Suprapubic skin (tissue), 4 donors: ENCODE data around the gene OSTF1. TPM values are rescaled to one million over a fixed set of nuclear protein-coding genes. Genes with fewer than 3 reads are reported as not detected.

Experiments
- DNase-seq, 2 donors: peaks; one replicate each; pipeline ENCODE4 v3.0.0-alpha.2; 2019; ENCODE audit warnings: low spot score in 2 of 2
- H3K27ac ChIP-seq: fragments of 200-600 bp; sonication (generic); one replicate; pipeline ENCODE4 v1.5.1; 2019
- H3K27me3 ChIP-seq: fragments of 200-600 bp; sonication (generic); one replicate; pipeline ENCODE4 v1.5.1; 2019
- H3K36me3 ChIP-seq: fragments of 200-600 bp; sonication (generic); one replicate; pipeline ENCODE4 v1.5.1; 2019
- H3K4me1 ChIP-seq: fragments of 200-600 bp; sonication (generic); one replicate; pipeline ENCODE4 v1.5.1; 2019
- H3K4me3 ChIP-seq: fragments of 200-600 bp; sonication (generic); one replicate; pipeline ENCODE4 v1.5.1; 2019; ENCODE audit warnings: mild to moderate bottlenecking
- H3K9me3 ChIP-seq: fragments of 200-600 bp; sonication (generic); one replicate; pipeline ENCODE4 v1.5.1; 2019
- CTCF ChIP-seq, 2 donors: fragments of 200-600 bp in 1 of 2; fragments of 450-650 bp in 1 of 2; sonication (generic) in 1 of 2; IDR thresholded peaks; one replicate each; pipeline ENCODE4 v1.5.1; 2016 to 2019; ENCODE audit warnings: antibody characterized with exemption in 2 of 2, mild to moderate bottlenecking in 1 of 2, moderate library complexity in 1 of 2
- EP300 ChIP-seq: sonication (generic); formaldehyde crosslinking; IDR thresholded peaks from one replicate; pipeline ENCODE4 v1.6.1; 2017; ENCODE audit warnings: antibody characterized with exemption
- POLR2A ChIP-seq, 2 donors: fragments of 450-650 bp; IDR thresholded peaks; one replicate each; pipeline ENCODE4 v1.6.1; 2017; ENCODE audit warnings: antibody characterized with exemption in 2 of 2, mild to moderate bottlenecking in 2 of 2, moderate library complexity in 2 of 2
- POLR2AphosphoS5 ChIP-seq, 3 donors: sonication (generic); formaldehyde crosslinking; IDR thresholded peaks; one replicate each; pipeline ENCODE4 v1.6.1; 2017; ENCODE audit warnings: antibody characterized with exemption in 3 of 3
- WGBS: methylation state at CpG from one replicate; pipeline ENCODE4 v1.1.5; 2018; 5-methylcytosine and 5-hydroxymethylcytosine counted together
- total RNA-seq, 4 donors: library from RNA; depleted of rRNA; stranded (reverse); fragments of >200 nt; gene quantifications; one replicate each; pipeline ENCODE4 v1.1.0, GENCODE V29; 2016

OSTF1 gene
- total RNA-seq, 4 donors from 2014 or later, result 32.3 to 46.3 (median 44.3) TPM

- Histone ChIP-seq H3K27ac (no peak overlapping the region), H3K36me3 (peaks cover 26% of the 10 kb centered on the region), H3K4me3 (no peak overlapping the region), H3K9me3 (no peaks in the 10 kb centered on the region), H3K4me1 (no peaks in the 10 kb centered on the region), H3K27me3 (no peaks in the 10 kb centered on the region)
- no peak for TF ChIP-seq CTCF (IDR thresholded peaks at IDR 0.05)
- TF ChIP-seq POLR2AphosphoS5 (IDR thresholded peaks at IDR 0.05), result no peak
- TF ChIP-seq EP300, result no peak
- no peak for TF ChIP-seq POLR2A (IDR thresholded peaks at IDR 0.05)
- no peak for DNase-seq
- WGBS, result 100% methylated on average over 1 of the region's 1 CpG
Measured at GRCh38 chr9:75156858-75157257, 68.5 kb downstream of the OSTF1 start.

GRCh38 chr9:75161116-75161857 lies 73.0 kb downstream of the OSTF1 start:
- WGBS, result 73% methylated on average over 2 of the region's 2 CpGs
- Histone ChIP-seq H3K4me3 (no peak overlapping the region), H3K27me3 (no peaks in the 10 kb centered on the region), H3K27ac (no peak overlapping the region), H3K36me3 (peaks cover 36% of the 10 kb centered on the region), H3K4me1 (no peaks in the 10 kb centered on the region), H3K9me3 (peaks cover 6% of the 10 kb centered on the region)
- no peak for TF ChIP-seq POLR2AphosphoS5 (IDR thresholded peaks at IDR 0.05)
- TF ChIP-seq POLR2A (IDR thresholded peaks at IDR 0.05), result no peak
- no peak for TF ChIP-seq CTCF (IDR thresholded peaks at IDR 0.05)
- no peak for TF ChIP-seq EP300
- DNase-seq, result no peak

- 98% methylated on average over 5 of the region's 5 CpGs for WGBS
- peaks cover 44% of the 10 kb centered on the region for H3K36me3 ChIP-seq
Measured at GRCh38 chr9:75163764-75164163, 75.5 kb downstream of the OSTF1 start.

DNA sequence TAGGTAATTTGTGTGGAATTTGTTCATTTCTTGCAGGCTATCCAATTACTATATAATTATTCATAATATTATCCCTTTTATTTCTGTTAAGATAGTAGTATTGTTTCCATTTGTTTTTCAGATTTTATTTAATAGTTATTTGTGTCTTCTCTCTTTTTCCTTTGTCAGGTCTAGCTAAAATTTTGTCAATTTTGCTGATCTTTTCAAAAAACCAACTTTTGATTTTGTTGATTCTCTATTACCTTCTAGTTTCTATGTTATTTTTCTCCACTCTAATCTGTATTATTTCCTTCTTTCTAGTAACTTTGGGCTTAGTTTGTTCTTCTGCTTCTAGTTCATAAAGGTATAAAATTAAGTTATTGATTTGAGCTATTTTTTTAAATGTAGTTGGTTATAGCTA lies 76.3 kb downstream of the OSTF1 start:
- Histone ChIP-seq H3K36me3 (peaks cover 48% of the 10 kb centered on the region), H3K4me1 (no peaks in the 10 kb centered on the region), H3K27ac (no peak overlapping the region), H3K4me3 (no peak overlapping the region), H3K27me3 (no peaks in the 10 kb centered on the region), H3K9me3 (peaks cover 6% of the 10 kb centered on the region)
- DNase-seq, result no peak
- TF ChIP-seq POLR2AphosphoS5 (IDR thresholded peaks at IDR 0.05), result no peak
- no peak for TF ChIP-seq CTCF (IDR thresholded peaks at IDR 0.05)
- TF ChIP-seq EP300, result no peak
- no peak for TF ChIP-seq POLR2A (IDR thresholded peaks at IDR 0.05)

More at GRCh38 chr9:75163764-75164163, 75.5 kb downstream of the OSTF1 start:
- TF ChIP-seq POLR2A (IDR thresholded peaks at IDR 0.05), result no peak
- no peak overlapping the region for H3K4me3 ChIP-seq
- no peak for DNase-seq
- H3K27ac ChIP-seq, result no peak overlapping the region
- no peaks in the 10 kb centered on the region for H3K4me1 ChIP-seq
- peaks cover 6% of the 10 kb centered on the region for H3K9me3 ChIP-seq
- H3K27me3 ChIP-seq, result no peaks in the 10 kb centered on the region

- no peak for TF ChIP-seq POLR2AphosphoS5 (IDR thresholded peaks at IDR 0.05)
- TF ChIP-seq POLR2A (IDR thresholded peaks at IDR 0.05), result no peak
- TF ChIP-seq EP300, result no peak
- no peak for TF ChIP-seq CTCF (IDR thresholded peaks at IDR 0.05)
- Histone ChIP-seq H3K27me3 (no peaks in the 10 kb centered on the region), H3K27ac (no peak overlapping the region), H3K36me3 (peaks cover 57% of the 10 kb centered on the region), H3K9me3 (peaks cover 6% of the 10 kb centered on the region), H3K4me1 (no peaks in the 10 kb centered on the region), H3K4me3 (no peak overlapping the region)
- no peak for DNase-seq
- WGBS, result 85% methylated on average over 1 of the region's 1 CpG
Measured at GRCh38 chr9:75167281-75167680, 79.0 kb downstream of the OSTF1 start.
